Liver (tissue), 3 donors: ENCODE results near the gene EFCAB11.

Experiments
- CTCF ChIP-seq: fragments of 150-350 bp; IDR thresholded peaks from 2 replicates; pipeline ENCODE4 v1.5.1; 2017; ENCODE audit warnings: improper control_type of control experiment, low read depth, low read length; ENCODE audit not compliant: missing input control
- EGR1 ChIP-seq, 2 donors: IDR thresholded peaks; 2 replicates each; pipeline ENCODE4 v1.6.1; 2016 to 2018; ENCODE audit warnings: antibody characterized with exemption in 2 of 2, low read depth in 2 of 2
- MAX ChIP-seq: IDR thresholded peaks from 2 replicates; pipeline ENCODE4 v1.6.1; 2016; ENCODE audit warnings: antibody characterized with exemption
- SP1 ChIP-seq: IDR thresholded peaks from 2 replicates; pipeline ENCODE4 v1.6.1; 2018; ENCODE audit warnings: antibody characterized with exemption, mild to moderate bottlenecking
- TAF1 ChIP-seq: conservative IDR thresholded peaks from 2 replicates; pipeline ENCODE4 v1.6.1; 2016; ENCODE audit warnings: antibody characterized with exemption, mild to moderate bottlenecking
- donor health status: healthy.
- donor health status: healthy.

- TF ChIP-seq CTCF: no peak
- TF ChIP-seq TAF1: no peak
- TF ChIP-seq MAX: no peak
- no peak for TF ChIP-seq EGR1 (IDR thresholded peaks at IDR 0.05; ENCODE audit: low read depth in 2 of 2)
- no peak for TF ChIP-seq SP1
Measured at GRCh38 chr14:89900802-89901201, 53.7 kb downstream of the EFCAB11 start.
